Right atrium auricular region (tissue), 2 donors: ENCODE measurements around the gene EIF5A. TPM values are rescaled to one million over a fixed set of nuclear protein-coding genes. Genes with fewer than 3 reads are reported as not detected.
"Not testable (repeated sequence)": the region's sequence is repeated elsewhere in the genome, so short reads cannot be mapped to it uniquely, and the experiment has no call there.

ENCODE experiments used
- DNase-seq: peaks from one replicate; pipeline ENCODE4 v3.0.0-alpha.2; 2019; ENCODE audit warnings: low spot score
- H3K27ac ChIP-seq, 2 donors: fragments of 200-600 bp; sonication (generic); 1 replicate in 1 of 2; 2 replicates in 1 of 2; pipeline ENCODE4 v1.5.1; 2016 to 2019
- H3K27me3 ChIP-seq, 2 donors: fragments of 200-600 bp; sonication (generic); one replicate each; pipeline versions ENCODE4 v1.5.1 to v1.6.0; 2017 to 2019
- H3K36me3 ChIP-seq: fragments of 200-600 bp; sonication (generic); one replicate; pipeline ENCODE4 v1.5.1; 2016
- H3K4me1 ChIP-seq, 2 donors: fragments of 200-600 bp; sonication (generic); one replicate each; pipeline versions ENCODE4 v1.5.1 to v1.6.0; 2017 to 2019
- H3K4me3 ChIP-seq, 2 donors: fragments of 200-600 bp; sonication (generic); 1 replicate in 1 of 2; 2 replicates in 1 of 2; pipeline ENCODE4 v1.5.1; 2017 to 2019; ENCODE audit warnings: mild to moderate bottlenecking in 1 of 2, moderate library complexity in 1 of 2
- H3K9me3 ChIP-seq, 2 donors: fragments of 200-600 bp; sonication (generic); one replicate each; pipeline ENCODE4 v1.5.1; 2019
- CTCF ChIP-seq, 2 donors: fragments of 200-600 bp; sonication (generic); IDR thresholded peaks; one replicate each; pipeline ENCODE4 v1.5.1; 2019; ENCODE audit warnings: antibody characterized with exemption in 2 of 2
- total RNA-seq, 2 donors: library from RNA; depleted of rRNA; stranded (reverse); fragments of >200 nt; gene quantifications; one replicate each; pipeline ENCODE4 v1.1.0, GENCODE V29; 2016

Gene EIF5A
- total RNA-seq, 2 donors from 2014 or later: 131 to 164 TPM

- H3K27me3 ChIP-seq: no peaks in the 10 kb centered on the region
- no peak for TF ChIP-seq CTCF (IDR thresholded peaks at IDR 0.05)
- H3K27ac ChIP-seq: no peak within 1 kb of the TSS
- H3K4me3 ChIP-seq: peak within 1 kb of the TSS in 1 of 2 donors; percentile 17
- H3K4me1 ChIP-seq: no peaks in the 10 kb centered on the region
- H3K9me3 ChIP-seq: no peaks in the 10 kb centered on the region
- H3K36me3 ChIP-seq: no peaks in the 10 kb centered on the region
- DNase-seq: no peak
These were observed 29.1 kb downstream of the EIF5A start, which contains the start of gene ACAP1 for GRCh38 chr17:7336240-7337175. Gene ACAP1, plus strand, starts transcription at chr17:7336529. Its CDS starts 206 bp downstream, at chr17:7336735.

- H3K27ac ChIP-seq, H3K4me1 ChIP-seq, H3K36me3 ChIP-seq, H3K27me3 ChIP-seq, H3K9me3 ChIP-seq, H3K4me3 ChIP-seq, DNase-seq: not testable (repeated sequence)
These were observed 30.2 kb downstream of the EIF5A start for GRCh38 chr17:7337600-7337999.

- DNase-seq: no peak
- Histone ChIP-seq H3K36me3 (no peaks in the 10 kb centered on the region), H3K4me3 (no peak overlapping the region), H3K27me3 (no peaks in the 10 kb centered on the region), H3K27ac (no peak overlapping the region), H3K4me1 (no peaks in the 10 kb centered on the region), H3K9me3 (no peaks in the 10 kb centered on the region)
- TF ChIP-seq CTCF (IDR thresholded peaks at IDR 0.05): no peak
These were observed 32.8 kb downstream of the EIF5A start for GRCh38 chr17:7340179-7340578.

- no peak overlapping the region for H3K27ac ChIP-seq
- DNase-seq: no peak
- H3K4me1 ChIP-seq: no peaks in the 10 kb centered on the region
- H3K36me3 ChIP-seq: no peaks in the 10 kb centered on the region
- TF ChIP-seq CTCF (IDR thresholded peaks at IDR 0.05): no peak
- H3K27me3 ChIP-seq: no peaks in the 10 kb centered on the region
- no peaks in the 10 kb centered on the region for H3K9me3 ChIP-seq
- no peak overlapping the region for H3K4me3 ChIP-seq
These were observed 34.4 kb downstream of the EIF5A start for GRCh38 chr17:7341842-7342241.

GRCh38 chr17:7343250-7343649 lies 35.8 kb downstream of the EIF5A start:
- H3K4me1 ChIP-seq: peaks cover 0 to 3% of the 10 kb centered on the region in 2 donors
- no peaks in the 10 kb centered on the region for H3K27me3 ChIP-seq
- no peak overlapping the region for H3K27ac ChIP-seq
- TF ChIP-seq CTCF (IDR thresholded peaks at IDR 0.05): no peak
- no peak overlapping the region for H3K4me3 ChIP-seq
- no peak for DNase-seq
- no peaks in the 10 kb centered on the region for H3K36me3 ChIP-seq
- H3K9me3 ChIP-seq: no peaks in the 10 kb centered on the region

- DNase-seq: no peak
- no peak for TF ChIP-seq CTCF (IDR thresholded peaks at IDR 0.05)
- no peak overlapping the region for H3K27ac ChIP-seq
These were observed 39.6 kb downstream of the EIF5A start for GRCh38 chr17:7346761-7347614.

More at GRCh38 chr17:7346761-7347614, 39.6 kb downstream of the EIF5A start:
- H3K36me3 ChIP-seq: no peaks in the 10 kb centered on the region
- no peaks in the 10 kb centered on the region for H3K9me3 ChIP-seq
- H3K4me1 ChIP-seq: peaks cover 0 to 32% of the 10 kb centered on the region in 2 donors
- H3K4me3 ChIP-seq: no peak overlapping the region
- H3K27me3 ChIP-seq: no peaks in the 10 kb centered on the region
